Lung (tissue), 12 donors: ENCODE measurements around the gene PXYLP1. TPM values are rescaled to one million over a fixed set of nuclear protein-coding genes. Genes with fewer than 3 reads are reported as not detected.

Experiments used
- ATAC-seq: fragments of 200-7000 bp; cut with Tn5 transposase; one replicate; pipeline ENCODE4 v1.9.1; 2020; ENCODE audit warnings: moderate number of reproducible peaks; ENCODE audit not compliant: insufficient read depth, low FRiP score
- DNase-seq, 3 donors: peaks; one replicate each; pipeline ENCODE4 v3.0.0-alpha.2; 2013 to 2017
- H3K27ac ChIP-seq, 2 donors: one replicate each; pipeline ENCODE4 v1.5.1; 2013; ENCODE audit warnings: mild to moderate bottlenecking in 2 of 2, moderate library complexity in 2 of 2, control low read depth in 1 of 2, inconsistent platforms in 1 of 2, low read depth in 1 of 2, low read length in 1 of 2
- H3K27me3 ChIP-seq, 3 donors: one replicate each; pipeline ENCODE4 v1.5.1; 2013; ENCODE audit warnings: low read length in 2 of 3; ENCODE audit not compliant: control insufficient read depth in 3 of 3, insufficient read depth in 3 of 3
- H3K36me3 ChIP-seq, 4 donors: one replicate each; pipeline ENCODE4 v1.5.1; 2013; ENCODE audit warnings: low read length in 4 of 4, mild to moderate bottlenecking in 1 of 4, moderate library complexity in 1 of 4; ENCODE audit not compliant: control insufficient read depth in 4 of 4, insufficient read depth in 4 of 4
- H3K4me1 ChIP-seq, 5 donors: one replicate each; pipeline ENCODE4 v1.5.1; 2013; ENCODE audit warnings: low read length in 5 of 5, mild to moderate bottlenecking in 2 of 5, moderate library complexity in 1 of 5; ENCODE audit not compliant: control insufficient read depth in 5 of 5, insufficient read depth in 5 of 5
- H3K4me3 ChIP-seq: one replicate; pipeline ENCODE4 v1.5.1; 2013; ENCODE audit warnings: mild to moderate bottlenecking, control low read depth, moderate library complexity
- H3K9ac ChIP-seq, 2 donors: one replicate each; pipeline ENCODE4 v1.5.1; 2013; ENCODE audit warnings: low read length in 2 of 2, control low read depth in 1 of 2; ENCODE audit not compliant: insufficient read depth in 1 of 2
- H3K9me3 ChIP-seq, 4 donors: one replicate each; pipeline ENCODE4 v1.5.1; 2013; ENCODE audit warnings: low read length in 3 of 4, mild to moderate bottlenecking in 1 of 4, moderate library complexity in 1 of 4; ENCODE audit not compliant: control insufficient read depth in 4 of 4, insufficient read depth in 3 of 4
- WGBS, 2 donors: extraction: QIAGEN DNeasy Blood & Tissue Kit; methylation state at CpG; one replicate each; pipeline ENCODE4 v1.1.7; 2013; 5-methylcytosine and 5-hydroxymethylcytosine counted together
- polyA plus RNA-seq, 2 donors: library from polyadenylated mRNA; stranded (reverse); fragments of 200-250 nt; gene quantifications; one replicate each; pipeline ENCODE4 v1.2.1, GENCODE V29; 2013
- total RNA-seq, 2 donors: library from RNA; depleted of rRNA in 1 of 2; stranded (reverse); fragments of >200 nt in 1 of 2; gene quantifications; one replicate each; pipeline ENCODE4 v1.2.1, GENCODE V29; 2014 to 2021
- TF ChIP-seq, protein P1 (sequence below): IDR thresholded peaks from 2 replicates; pipeline ENCODE4 v1.5.1; 2012; ENCODE audit warnings: mild to moderate bottlenecking; ENCODE audit errors: control extremely low read depth, extremely low read depth
- donor health status: control.
- donor health status: control.
- donor health status: Bipolar disorder and iron deficiency.
- donor health status: healthy.
- donor health status: DM: yes; HTN: yes; CAD: no.

Gene PXYLP1
- total and polyA plus RNA-seq, 4 donors = 6.3 to 17.8 (median 7.4) TPM

- no peak for ATAC-seq
- Histone ChIP-seq H3K9me3 (no peaks in the 10 kb centered on the region), H3K36me3 (peaks cover 7 to 16% (median 11%) of the 10 kb centered on the region in 4 donors), H3K4me3 (no peak overlapping the region), H3K9ac (no peak overlapping the region), H3K4me1 (no peaks in the 10 kb centered on the region), H3K27ac (no peak overlapping the region), H3K27me3 (no peaks in the 10 kb centered on the region)
- TF ChIP-seq, protein P1, sequence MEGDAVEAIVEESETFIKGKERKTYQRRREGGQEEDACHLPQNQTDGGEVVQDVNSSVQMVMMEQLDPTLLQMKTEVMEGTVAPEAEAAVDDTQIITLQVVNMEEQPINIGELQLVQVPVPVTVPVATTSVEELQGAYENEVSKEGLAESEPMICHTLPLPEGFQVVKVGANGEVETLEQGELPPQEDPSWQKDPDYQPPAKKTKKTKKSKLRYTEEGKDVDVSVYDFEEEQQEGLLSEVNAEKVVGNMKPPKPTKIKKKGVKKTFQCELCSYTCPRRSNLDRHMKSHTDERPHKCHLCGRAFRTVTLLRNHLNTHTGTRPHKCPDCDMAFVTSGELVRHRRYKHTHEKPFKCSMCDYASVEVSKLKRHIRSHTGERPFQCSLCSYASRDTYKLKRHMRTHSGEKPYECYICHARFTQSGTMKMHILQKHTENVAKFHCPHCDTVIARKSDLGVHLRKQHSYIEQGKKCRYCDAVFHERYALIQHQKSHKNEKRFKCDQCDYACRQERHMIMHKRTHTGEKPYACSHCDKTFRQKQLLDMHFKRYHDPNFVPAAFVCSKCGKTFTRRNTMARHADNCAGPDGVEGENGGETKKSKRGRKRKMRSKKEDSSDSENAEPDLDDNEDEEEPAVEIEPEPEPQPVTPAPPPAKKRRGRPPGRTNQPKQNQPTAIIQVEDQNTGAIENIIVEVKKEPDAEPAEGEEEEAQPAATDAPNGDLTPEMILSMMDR = no peak
- WGBS, 2 donors = 84 to 85% methylated on average over 2 of the region's 2 CpGs
- no peak for DNase-seq
Observed at GRCh38 chr3:141285570-141285969, 53.9 kb downstream of the PXYLP1 start.

DNA sequence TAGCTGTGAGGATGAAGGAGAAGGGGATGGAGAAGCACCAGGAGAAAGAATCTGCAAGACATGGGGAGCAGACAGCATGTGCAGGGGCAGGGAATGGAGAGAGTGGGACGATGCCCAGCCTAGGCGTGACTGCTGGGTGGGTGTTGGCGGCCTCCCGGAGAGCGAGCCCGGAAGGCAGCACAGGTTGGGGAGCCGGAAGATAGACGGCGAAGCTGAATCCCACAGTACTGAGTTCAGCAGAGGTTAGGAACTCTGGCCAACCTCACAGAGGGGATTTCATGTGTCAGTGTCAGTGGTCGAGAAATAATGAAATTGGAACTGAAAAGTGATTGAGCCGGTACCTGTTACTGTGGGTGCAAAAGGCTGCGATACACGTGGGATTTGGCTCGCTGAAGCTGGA lies 55.2 kb downstream of the PXYLP1 start:
- Histone ChIP-seq H3K9me3 (no peaks in the 10 kb centered on the region), H3K4me3 (no peak overlapping the region), H3K9ac (no peak overlapping the region), H3K4me1 (peaks cover 0 to 10% (median 3%) of the 10 kb centered on the region in 5 donors), H3K36me3 (peaks cover 5 to 16% (median 8%) of the 10 kb centered on the region in 4 donors), H3K27ac (no peak overlapping the region), H3K27me3 (no peaks in the 10 kb centered on the region)
- DNase-seq (no peak), ATAC-seq (no peak)
- 88 to 94% methylated on average over 14 of the region's 14 CpGs for WGBS, 2 donors
- TF ChIP-seq, protein P1 = no peak

GRCh38 chr3:141287326-141287725 lies 55.7 kb downstream of the PXYLP1 start:
- Histone ChIP-seq H3K4me1 (peaks cover 0 to 14% (median 5%) of the 10 kb centered on the region in 5 donors), H3K9me3 (no peaks in the 10 kb centered on the region), H3K27ac (no peak overlapping the region), H3K9ac (no peak overlapping the region), H3K36me3 (peaks cover 5 to 12% (median 9%) of the 10 kb centered on the region in 4 donors), H3K27me3 (no peaks in the 10 kb centered on the region), H3K4me3 (no peak overlapping the region)
- WGBS, 2 donors = 50 to 64% methylated on average over 9 of the region's 9 CpGs
- ATAC-seq (no peak), DNase-seq (no peak)
- TF ChIP-seq, protein P1 = no peak
